GM23338 (cell line): ENCODE data around the gene TMEM62.

ENCODE experiments used
- CREB1 ChIP-seq: fragments of 250-450 bp; sonication (Bioruptor Pico); IDR thresholded peaks from 2 replicates; pipeline ENCODE4 v1.5.0; 2020; ENCODE audit warnings: low read depth, mild to moderate bottlenecking, moderate library complexity
- EZH2 ChIP-seq: fragments of 200-600 bp; sonication (generic); IDR thresholded peaks from one replicate; pipeline ENCODE4 v1.8.0; 2017; ENCODE audit warnings: antibody characterized with exemption, mild to moderate bottlenecking, low read depth; ENCODE audit not compliant: unreplicated experiment
- EZH2phosphoT487 ChIP-seq: fragments of 200-600 bp; sonication (generic); IDR thresholded peaks from one replicate; pipeline ENCODE4 v1.8.1; 2018; ENCODE audit warnings: antibody characterized with exemption; ENCODE audit not compliant: unreplicated experiment
- JUNB ChIP-seq: IDR thresholded peaks from one replicate; pipeline ENCODE4 v1.6.1; 2016; ENCODE audit warnings: antibody characterized with exemption; ENCODE audit not compliant: unreplicated experiment
- NANOG ChIP-seq: IDR thresholded peaks from 2 replicates; pipeline ENCODE4 v1.6.1; 2016; ENCODE audit warnings: antibody characterized with exemption, borderline replicate concordance
- POLR2AphosphoS5 ChIP-seq: IDR thresholded peaks from 2 replicates; pipeline ENCODE4 v1.6.1; 2016; ENCODE audit warnings: antibody characterized with exemption, low read depth
- STAT1 ChIP-seq: IDR thresholded peaks from one replicate; pipeline ENCODE4 v1.6.1; 2016; ENCODE audit warnings: antibody characterized with exemption; ENCODE audit not compliant: unreplicated experiment
- ZNF114 ChIP-seq: fragments of 250-450 bp; sonication (Bioruptor Pico); IDR thresholded peaks from 2 replicates; pipeline ENCODE4 v1.5.0; 2020; ENCODE audit warnings: mild to moderate bottlenecking, moderate library complexity
- ZNF331 ChIP-seq: fragments of 250-450 bp; sonication (Bioruptor Pico); IDR thresholded peaks from 2 replicates; pipeline ENCODE4 v1.5.0; 2020; ENCODE audit warnings: low read depth, mild to moderate bottlenecking, moderate library complexity
- TF ChIP-seq, protein P1 (sequence below), 2 experiments: fragments of 200-600 bp in 1 of 2; sonication (generic) in 1 of 2; conservative IDR thresholded peaks; 2 replicates each; pipeline versions ENCODE4 v1.5.1 to v1.6.1; 2016 to 2017; ENCODE audit warnings: antibody characterized with exemption in 2 of 2, low read depth in 2 of 2, mild to moderate bottlenecking in 2 of 2, moderate library complexity in 1 of 2
- TF ChIP-seq, protein P2 (sequence below): IDR thresholded peaks from one replicate; pipeline ENCODE4 v1.6.1; 2018; ENCODE audit warnings: antibody characterized with exemption; ENCODE audit not compliant: unreplicated experiment
- TF ChIP-seq, protein P3 (sequence below): IDR thresholded peaks from 2 replicates; pipeline ENCODE4 v1.6.1; 2016; ENCODE audit warnings: antibody characterized with exemption

DNA sequence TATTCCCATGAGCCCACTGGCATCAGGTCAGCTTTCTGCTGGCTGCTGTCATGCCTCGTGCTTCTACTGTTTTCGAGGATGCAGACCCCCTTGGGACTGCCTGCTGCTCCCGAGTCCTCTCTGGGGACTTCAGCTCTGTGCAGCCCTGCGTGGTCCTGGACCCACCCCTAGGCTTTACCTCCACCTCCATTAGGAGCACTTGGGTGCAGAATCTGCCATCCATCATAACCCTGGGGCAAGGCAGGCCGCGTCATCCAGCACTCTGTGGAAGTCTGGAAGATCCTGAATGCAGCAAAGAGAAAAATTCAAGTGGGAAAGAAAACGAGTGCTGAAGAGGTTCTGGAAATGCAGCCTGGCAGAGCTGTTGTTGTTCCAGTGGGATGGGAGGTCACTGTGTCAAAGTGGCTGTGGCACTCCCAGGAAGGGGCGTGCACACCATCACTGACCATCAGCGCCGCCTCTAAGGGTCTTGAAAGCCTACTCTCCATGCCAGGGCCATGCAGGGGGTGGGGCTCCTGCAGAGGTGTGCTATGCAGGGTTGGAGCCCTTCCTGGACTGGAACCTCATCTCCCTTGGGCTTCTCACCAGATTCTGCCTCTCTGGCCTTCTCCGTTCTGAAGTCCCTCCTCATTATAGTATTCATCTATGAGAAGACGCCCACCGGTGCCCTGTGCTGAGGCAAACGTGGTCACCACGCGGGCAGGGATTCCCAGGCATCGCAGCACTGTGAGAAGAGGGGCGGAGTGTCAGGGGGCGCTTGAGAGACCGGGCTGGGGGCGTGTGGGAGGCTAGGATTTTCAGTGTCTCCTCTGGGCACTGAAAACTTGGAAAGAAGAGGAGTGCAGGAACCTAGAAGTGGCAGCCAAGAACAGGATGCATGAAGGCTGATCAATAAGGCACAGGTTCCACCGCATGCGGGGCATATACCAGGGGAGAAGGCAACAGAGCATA is 74.9 kb downstream of the TMEM62 start:
- TF ChIP-seq, protein P1, sequence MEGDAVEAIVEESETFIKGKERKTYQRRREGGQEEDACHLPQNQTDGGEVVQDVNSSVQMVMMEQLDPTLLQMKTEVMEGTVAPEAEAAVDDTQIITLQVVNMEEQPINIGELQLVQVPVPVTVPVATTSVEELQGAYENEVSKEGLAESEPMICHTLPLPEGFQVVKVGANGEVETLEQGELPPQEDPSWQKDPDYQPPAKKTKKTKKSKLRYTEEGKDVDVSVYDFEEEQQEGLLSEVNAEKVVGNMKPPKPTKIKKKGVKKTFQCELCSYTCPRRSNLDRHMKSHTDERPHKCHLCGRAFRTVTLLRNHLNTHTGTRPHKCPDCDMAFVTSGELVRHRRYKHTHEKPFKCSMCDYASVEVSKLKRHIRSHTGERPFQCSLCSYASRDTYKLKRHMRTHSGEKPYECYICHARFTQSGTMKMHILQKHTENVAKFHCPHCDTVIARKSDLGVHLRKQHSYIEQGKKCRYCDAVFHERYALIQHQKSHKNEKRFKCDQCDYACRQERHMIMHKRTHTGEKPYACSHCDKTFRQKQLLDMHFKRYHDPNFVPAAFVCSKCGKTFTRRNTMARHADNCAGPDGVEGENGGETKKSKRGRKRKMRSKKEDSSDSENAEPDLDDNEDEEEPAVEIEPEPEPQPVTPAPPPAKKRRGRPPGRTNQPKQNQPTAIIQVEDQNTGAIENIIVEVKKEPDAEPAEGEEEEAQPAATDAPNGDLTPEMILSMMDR (conservative IDR thresholded peaks at IDR 0.05; ENCODE audit: low read depth in 2 of 2): no peak
- TF ChIP-seq EZH2 (no peak), POLR2AphosphoS5 (no peak), ZNF114 (CRISPR knock-in tag) (no peak), CREB1 (CRISPR knock-in tag) (no peak), EZH2phosphoT487 (no peak), JUNB (no peak), NANOG (no peak), ZNF331 (no peak), STAT1 (no peak)
- TF ChIP-seq, protein P2, sequence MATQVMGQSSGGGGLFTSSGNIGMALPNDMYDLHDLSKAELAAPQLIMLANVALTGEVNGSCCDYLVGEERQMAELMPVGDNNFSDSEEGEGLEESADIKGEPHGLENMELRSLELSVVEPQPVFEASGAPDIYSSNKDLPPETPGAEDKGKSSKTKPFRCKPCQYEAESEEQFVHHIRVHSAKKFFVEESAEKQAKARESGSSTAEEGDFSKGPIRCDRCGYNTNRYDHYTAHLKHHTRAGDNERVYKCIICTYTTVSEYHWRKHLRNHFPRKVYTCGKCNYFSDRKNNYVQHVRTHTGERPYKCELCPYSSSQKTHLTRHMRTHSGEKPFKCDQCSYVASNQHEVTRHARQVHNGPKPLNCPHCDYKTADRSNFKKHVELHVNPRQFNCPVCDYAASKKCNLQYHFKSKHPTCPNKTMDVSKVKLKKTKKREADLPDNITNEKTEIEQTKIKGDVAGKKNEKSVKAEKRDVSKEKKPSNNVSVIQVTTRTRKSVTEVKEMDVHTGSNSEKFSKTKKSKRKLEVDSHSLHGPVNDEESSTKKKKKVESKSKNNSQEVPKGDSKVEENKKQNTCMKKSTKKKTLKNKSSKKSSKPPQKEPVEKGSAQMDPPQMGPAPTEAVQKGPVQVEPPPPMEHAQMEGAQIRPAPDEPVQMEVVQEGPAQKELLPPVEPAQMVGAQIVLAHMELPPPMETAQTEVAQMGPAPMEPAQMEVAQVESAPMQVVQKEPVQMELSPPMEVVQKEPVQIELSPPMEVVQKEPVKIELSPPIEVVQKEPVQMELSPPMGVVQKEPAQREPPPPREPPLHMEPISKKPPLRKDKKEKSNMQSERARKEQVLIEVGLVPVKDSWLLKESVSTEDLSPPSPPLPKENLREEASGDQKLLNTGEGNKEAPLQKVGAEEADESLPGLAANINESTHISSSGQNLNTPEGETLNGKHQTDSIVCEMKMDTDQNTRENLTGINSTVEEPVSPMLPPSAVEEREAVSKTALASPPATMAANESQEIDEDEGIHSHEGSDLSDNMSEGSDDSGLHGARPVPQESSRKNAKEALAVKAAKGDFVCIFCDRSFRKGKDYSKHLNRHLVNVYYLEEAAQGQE: no peak
- TF ChIP-seq, protein P3, sequence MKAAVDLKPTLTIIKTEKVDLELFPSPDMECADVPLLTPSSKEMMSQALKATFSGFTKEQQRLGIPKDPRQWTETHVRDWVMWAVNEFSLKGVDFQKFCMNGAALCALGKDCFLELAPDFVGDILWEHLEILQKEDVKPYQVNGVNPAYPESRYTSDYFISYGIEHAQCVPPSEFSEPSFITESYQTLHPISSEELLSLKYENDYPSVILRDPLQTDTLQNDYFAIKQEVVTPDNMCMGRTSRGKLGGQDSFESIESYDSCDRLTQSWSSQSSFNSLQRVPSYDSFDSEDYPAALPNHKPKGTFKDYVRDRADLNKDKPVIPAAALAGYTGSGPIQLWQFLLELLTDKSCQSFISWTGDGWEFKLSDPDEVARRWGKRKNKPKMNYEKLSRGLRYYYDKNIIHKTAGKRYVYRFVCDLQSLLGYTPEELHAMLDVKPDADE: no peak
